Peyer's patch (tissue), 4 donors: ENCODE data around the gene ZFAND2A.
"Not testable (repeated sequence)": the region's sequence is repeated elsewhere in the genome, so short reads cannot be mapped to it uniquely, and the experiment has no call there.

Experiments
- POLR2A ChIP-seq, 2 donors: fragments of 450-650 bp; IDR thresholded peaks; one replicate each; pipeline ENCODE4 v1.5.1; 2017; ENCODE audit warnings: antibody characterized with exemption in 2 of 2, mild to moderate bottlenecking in 2 of 2, moderate library complexity in 2 of 2
- TF ChIP-seq, protein P1 (sequence below), 6 experiments: fragments of 450-650 bp in 4 of 6; fragments of 200-600 bp in 2 of 6; sonication (generic) in 1 of 6; IDR thresholded peaks; one replicate each; pipeline ENCODE4 v1.5.1; 2017 to 2019; ENCODE audit warnings: antibody characterized with exemption in 6 of 6, mild to moderate bottlenecking in 3 of 6, moderate library complexity in 1 of 6

DNA sequence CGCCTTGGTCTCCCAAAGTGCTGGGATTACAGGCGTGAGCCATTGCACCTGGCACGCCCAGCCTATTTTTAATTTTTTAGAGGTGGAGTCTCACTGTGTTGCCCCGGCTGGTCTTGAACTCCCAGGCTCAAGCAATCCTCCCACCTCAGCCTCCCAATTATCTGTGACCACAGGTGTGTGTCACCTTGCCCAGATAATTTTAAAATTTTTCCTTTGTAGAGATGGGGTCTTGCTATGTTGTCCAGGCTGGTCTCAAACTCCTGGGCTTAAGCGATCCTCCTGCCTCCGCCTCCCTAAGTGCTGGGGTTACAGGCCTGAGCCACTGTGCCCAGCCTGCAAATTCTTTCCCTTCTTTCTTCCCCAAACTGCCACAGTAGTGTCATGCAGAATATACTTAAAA lies 42.9 kb upstream of the ZFAND2A start:
- TF ChIP-seq, protein P1, sequence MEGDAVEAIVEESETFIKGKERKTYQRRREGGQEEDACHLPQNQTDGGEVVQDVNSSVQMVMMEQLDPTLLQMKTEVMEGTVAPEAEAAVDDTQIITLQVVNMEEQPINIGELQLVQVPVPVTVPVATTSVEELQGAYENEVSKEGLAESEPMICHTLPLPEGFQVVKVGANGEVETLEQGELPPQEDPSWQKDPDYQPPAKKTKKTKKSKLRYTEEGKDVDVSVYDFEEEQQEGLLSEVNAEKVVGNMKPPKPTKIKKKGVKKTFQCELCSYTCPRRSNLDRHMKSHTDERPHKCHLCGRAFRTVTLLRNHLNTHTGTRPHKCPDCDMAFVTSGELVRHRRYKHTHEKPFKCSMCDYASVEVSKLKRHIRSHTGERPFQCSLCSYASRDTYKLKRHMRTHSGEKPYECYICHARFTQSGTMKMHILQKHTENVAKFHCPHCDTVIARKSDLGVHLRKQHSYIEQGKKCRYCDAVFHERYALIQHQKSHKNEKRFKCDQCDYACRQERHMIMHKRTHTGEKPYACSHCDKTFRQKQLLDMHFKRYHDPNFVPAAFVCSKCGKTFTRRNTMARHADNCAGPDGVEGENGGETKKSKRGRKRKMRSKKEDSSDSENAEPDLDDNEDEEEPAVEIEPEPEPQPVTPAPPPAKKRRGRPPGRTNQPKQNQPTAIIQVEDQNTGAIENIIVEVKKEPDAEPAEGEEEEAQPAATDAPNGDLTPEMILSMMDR (IDR thresholded peaks at IDR 0.05), result not testable (repeated sequence)
- not testable (repeated sequence) for TF ChIP-seq POLR2A (IDR thresholded peaks at IDR 0.05)
